Measurements from ENCODE around the gene TCEA3. TPM values are rescaled to one million over a fixed set of nuclear protein-coding genes. Genes with fewer than 3 reads are reported as not detected.

The TCEA3 gene
- total RNA-seq, 2 donors from 2014 or later: 65.2 to 115 TPM

GRCh38 chr1:23403038-23403336, 21.6 kb downstream of the TCEA3 start:
- DNase-seq (ENCODE audit: low spot score): no peak
- WGBS: 41% methylated on average over 6 of the region's 6 CpGs
- no peak overlapping the region for H3K4me3 ChIP-seq
- peaks cover 28% of the 10 kb centered on the region for H3K4me1 ChIP-seq (replicated peaks)
- intact Hi-C loops (cut with DNase I): loop anchor here (10.0 kb wide), 1 partner anchor 308 kb away; no protein-coding TSS in a partner anchor
- no peaks in the 10 kb centered on the region for H3K36me3 ChIP-seq
- H3K9me3 ChIP-seq: no peaks in the 10 kb centered on the region
- H3K27me3 ChIP-seq (replicated peaks; ENCODE audit: insufficient read depth): no peaks in the 10 kb centered on the region
- TF ChIP-seq CTCF (IDR thresholded peaks at IDR 0.05): no peak
- no peak for TF ChIP-seq POLR2A (IDR thresholded peaks at IDR 0.05)
- no peak for TF ChIP-seq POLR2AphosphoS5 (IDR thresholded peaks at IDR 0.05)
- H3K27ac ChIP-seq: peak overlapping the region in 1 of 2 donors; percentile 63

GRCh38 chr1:23402286-23403037, 22.1 kb downstream of the TCEA3 start:
- Histone ChIP-seq H3K27ac (peak overlapping the region in 1 of 2 donors; percentile 63), H3K36me3 (no peaks in the 10 kb centered on the region), H3K4me3 (no peak overlapping the region), H3K27me3 (replicated peaks; ENCODE audit: insufficient read depth) (no peaks in the 10 kb centered on the region), H3K4me1 (replicated peaks) (peaks cover 28% of the 10 kb centered on the region), H3K9me3 (no peaks in the 10 kb centered on the region)
- intact Hi-C loops (cut with DNase I): loop anchor here (10.0 kb wide), 1 partner anchor 308 kb away; no protein-coding TSS in a partner anchor
- DNase-seq (ENCODE audit: low spot score): no peak
- 74% methylated on average over 11 of the region's 11 CpGs for WGBS
- TF ChIP-seq POLR2AphosphoS5 (IDR thresholded peaks at IDR 0.05) (no peak), POLR2A (IDR thresholded peaks at IDR 0.05) (no peak), CTCF (IDR thresholded peaks at IDR 0.05) (no peak)

GRCh38 chr1:23401313-23401712, 23.2 kb downstream of the TCEA3 start:
- no peak overlapping the region for H3K27ac ChIP-seq
- no peak for DNase-seq (ENCODE audit: low spot score)
- H3K4me1 ChIP-seq (replicated peaks): peaks cover 28% of the 10 kb centered on the region
- no peak overlapping the region for H3K4me3 ChIP-seq
- no peak for TF ChIP-seq POLR2A (IDR thresholded peaks at IDR 0.05)
- TF ChIP-seq POLR2AphosphoS5 (IDR thresholded peaks at IDR 0.05): no peak
- no peak for TF ChIP-seq CTCF (IDR thresholded peaks at IDR 0.05)
- H3K9me3 ChIP-seq: no peaks in the 10 kb centered on the region
- 56% methylated on average over 6 of the region's 6 CpGs for WGBS
- no peaks in the 10 kb centered on the region for H3K27me3 ChIP-seq (replicated peaks; ENCODE audit: insufficient read depth)
- H3K36me3 ChIP-seq: no peaks in the 10 kb centered on the region
- intact Hi-C loops (cut with DNase I): loop anchor here (10.0 kb wide), 1 partner anchor 307 kb away; no protein-coding TSS in a partner anchor

GRCh38 chr1:23400324-23401114, 24.0 kb downstream of the TCEA3 start:
- H3K27me3 ChIP-seq (replicated peaks; ENCODE audit: insufficient read depth): no peaks in the 10 kb centered on the region
- H3K36me3 ChIP-seq: no peaks in the 10 kb centered on the region
- peaks cover 21% of the 10 kb centered on the region for H3K4me1 ChIP-seq (replicated peaks)
- no peaks in the 10 kb centered on the region for H3K9me3 ChIP-seq
- no peak overlapping the region for H3K27ac ChIP-seq
- no peak overlapping the region for H3K4me3 ChIP-seq
- TF ChIP-seq POLR2AphosphoS5 (IDR thresholded peaks at IDR 0.05): no peak
- TF ChIP-seq CTCF (IDR thresholded peaks at IDR 0.05): no peak
- no peak for TF ChIP-seq POLR2A (IDR thresholded peaks at IDR 0.05)
- DNase-seq (ENCODE audit: low spot score): no peak
- 86% methylated on average over 5 of the region's 5 CpGs for WGBS
- intact Hi-C loops (cut with DNase I): loop anchor here (10.0 kb wide), 1 partner anchor 306 kb away; no protein-coding TSS in a partner anchor

Measured in prostate gland (tissue), 2 donors.